HepG2 (cell line): ENCODE results near the gene PPP1R18. TPM values are rescaled to one million over a fixed set of nuclear protein-coding genes. Genes with fewer than 3 reads are reported as not detected.
A peak's percentile ranks its signal among the peaks of the same experiment; 100 is the strongest.

ENCODE experiments used
- ATAC-seq: fragments of 200-7000 bp; cut with Tn5 transposase; 3 replicates; pipeline ENCODE4 v1.9.1; 2020; ENCODE audit warnings: mild to moderate bottlenecking, moderate library complexity
- BruUV-seq: library from RNA; stranded (reverse); fragments of 400-500 nt; replicated peaks from 2 replicates; lab custom pipeline; 2021; lab: Mats Ljungman, UMichigan
- CTCF ChIA-PET: fragments of 300-600 bp; formaldehyde crosslinking; extraction: SDS; loops from one replicate; lab custom pipeline; 2021; ENCODE audit warnings: low total read pairs, inconsistent platforms, low intra/inter-chr PET ratio; lab: Yijun Ruan, JAX
- POLR2A ChIA-PET: fragments of 350-600 bp; sonication (Branson Sonifier 250); formaldehyde crosslinking; loops from one replicate; lab custom pipeline; 2020; ENCODE audit warnings: antibody characterized with exemption, inconsistent platforms; lab: Yijun Ruan, JAX
- DNase-seq: peaks from one replicate; pipeline ENCODE4 v3.0.0-alpha.2; 2015; ENCODE audit warnings: low spot score
- FAIRE-seq: peaks from 3 replicates; lab custom pipeline; 2011; peaks lifted over from hg19 to GRCh38; lab: Jason Lieb, UNC
- H2AFZ ChIP-seq: one replicate; pipeline ENCODE4 v1.6.1; 2011; ENCODE audit warnings: low read length, inconsistent platforms
- H3K27ac ChIP-seq: fragments of 300-600 bp; 3 replicates; pipeline ENCODE4 v1.8.0; 2011; ENCODE audit warnings: mixed run types, mild to moderate bottlenecking, mixed read lengths, low read length, inconsistent platforms; ENCODE audit not compliant: insufficient read depth; ENCODE audit errors: extremely low read length
- H3K27me3 ChIP-seq, 2 experiments: fragments of 200-600 bp in 1 of 2; 2 replicates in 1 of 2; 3 replicates in 1 of 2; pipeline versions ENCODE4 v1.6.0 to v1.8.0; 2011; ENCODE audit warnings: low read length in 2 of 2, mild to moderate bottlenecking in 2 of 2, moderate library complexity in 2 of 2, inconsistent platforms in 1 of 2; ENCODE audit not compliant: insufficient read depth in 2 of 2, control insufficient read depth in 1 of 2
- H3K36me3 ChIP-seq, 2 experiments: fragments of 200-600 bp in 1 of 2; replicated peaks in 1 of 2; 2 replicates in 1 of 2; 3 replicates in 1 of 2; pipeline versions ENCODE4 v1.5.1 to v1.8.0; 2011; ENCODE audit warnings: low read length in 2 of 2, inconsistent platforms in 1 of 2; ENCODE audit not compliant: insufficient read depth in 2 of 2, control insufficient read depth in 1 of 2
- H3K4me1 ChIP-seq: 2 replicates; pipeline ENCODE4 v1.5.1; 2012; ENCODE audit warnings: low read length, inconsistent platforms; ENCODE audit not compliant: insufficient read depth
- H3K4me2 ChIP-seq: 2 replicates; pipeline ENCODE4 v1.6.0; 2011; ENCODE audit warnings: low read depth, low read length, inconsistent platforms
- H3K4me3 ChIP-seq, 3 experiments: fragments of 200-600 bp in 1 of 3; sonication (generic), shearing (Covaris generic) in 1 of 3; replicated peaks in 1 of 3; 2 replicates each; pipeline ENCODE4 v1.5.1; 2011 to 2016; ENCODE audit warnings: low read length in 3 of 3, inconsistent platforms in 2 of 3, low read depth in 2 of 3, mild to moderate bottlenecking in 2 of 3, control low read depth in 1 of 3, mixed read lengths in 1 of 3; ENCODE audit not compliant: insufficient read depth in 1 of 3
- H3K79me2 ChIP-seq: one replicate; pipeline ENCODE4 v1.6.1; 2011; ENCODE audit warnings: low read length, inconsistent platforms; ENCODE audit not compliant: insufficient read depth
- H3K9ac ChIP-seq: 2 replicates; pipeline ENCODE4 v1.6.0; 2011; ENCODE audit warnings: mild to moderate bottlenecking, low read depth, low read length, inconsistent platforms; ENCODE audit not compliant: insufficient read depth
- H3K9me3 ChIP-seq: 2 replicates; pipeline ENCODE4 v1.5.1; 2012; ENCODE audit warnings: mild to moderate bottlenecking, low read length
- H4K20me1 ChIP-seq: 2 replicates; pipeline ENCODE4 v1.6.0; 2011; ENCODE audit warnings: inconsistent platforms, mild to moderate bottlenecking, low read length, moderate library complexity; ENCODE audit not compliant: insufficient read depth
- KLF16 ChIP-seq, 2 experiments: sonication (generic) in 1 of 2; formaldehyde crosslinking in 1 of 2; IDR thresholded peaks; 2 replicates each; pipeline versions ENCODE4 v1.6.1 to v1.8.0; 2016 to 2023; ENCODE audit warnings: missing genetic modification reagents in 2 of 2, missing compliant biosample characterization in 1 of 2
- PHF8 ChIP-seq: sonication (generic); formaldehyde crosslinking; IDR thresholded peaks from 2 replicates; pipeline ENCODE4 v1.5.0; 2020; ENCODE audit warnings: missing genetic modification reagents
- TARDBP ChIP-seq: sonication (generic); formaldehyde crosslinking; IDR thresholded peaks from 2 replicates; pipeline ENCODE4 v1.8.0; 2022; ENCODE audit warnings: mild to moderate bottlenecking, missing genetic modification reagents
- U2AF1 ChIP-seq: fragments of 200-400 bp; formaldehyde crosslinking; optimal IDR thresholded peaks from 2 replicates; pipeline ENCODE3; 2017; ENCODE audit warnings: mild to moderate bottlenecking, low read depth, low read length
- XBP1 ChIP-seq: sonication (generic); formaldehyde crosslinking; IDR thresholded peaks from 2 replicates; pipeline ENCODE4 v1.5.0; 2020; ENCODE audit warnings: missing genetic modification reagents
- ZNF790 ChIP-seq: sonication (generic); formaldehyde crosslinking; IDR thresholded peaks from 2 replicates; pipeline ENCODE4 v1.8.0; 2022; ENCODE audit warnings: missing genetic modification reagents, mild to moderate bottlenecking, borderline replicate concordance
- WGBS: methylation state at CpG from one replicate; pipeline ENCODE4 v1.1.6; 2017; ENCODE audit warnings: low lambda C conversion rate; 5-methylcytosine and 5-hydroxymethylcytosine counted together
- in situ Hi-C: cut with HindIII; loops from 2 replicates; pipeline ENCODE4 v1.10.0; 2017; ENCODE audit warnings: low pct_unique_long_range_greater_than_20kb; ENCODE audit not compliant: extremely low pct_ligation_motif_present
- intact Hi-C: fragments of 100-400 bp; cut with micrococcal nuclease; formaldehyde crosslinking; loops from one replicate; pipeline ENCODE4 v1.10.0; 2022; ENCODE audit not compliant: unreplicated experiment
- polyA plus RNA-seq, 8 experiments: library from polyadenylated mRNA; depleted of rRNA in 3 of 8; stranded (reverse) in 7 of 8; unstranded in 1 of 8; fragments of >200 nt; fragmentation: Illumina TruSeq in 4 of 8; extraction: Trizol in 4 of 8; gene quantifications; 2 replicates each; pipeline versions ENCODE4 v1.2.1 to v1.2.3, GENCODE V29; 2011 to 2016; ENCODE audit warnings: low read depth in 4 of 8, missing spikeins in 1 of 8, mixed read lengths in 1 of 8; ENCODE audit not compliant: insufficient read depth in 1 of 8
- total RNA-seq, 5 experiments: library from RNA; depleted of rRNA; stranded (reverse); fragments of >200 nt; fragmentation: Illumina TruSeq; extraction: Trizol; gene quantifications; 2 replicates each; pipeline ENCODE4 v1.2.3, GENCODE V29; 2016; ENCODE audit warnings: low read depth in 1 of 5
- TF ChIP-seq, protein P1 (sequence below): IDR thresholded peaks from 2 replicates; pipeline ENCODE4 v1.6.1; 2016; ENCODE audit warnings: missing biosample characterization, missing genetic modification reagents, low read depth

PPP1R18 gene
- total and polyA plus RNA-seq, 2 of the 13 experiments (the other 11 are each of a cell fraction or from before 2014, with no cell fraction given) = 4.9 to 9.2 TPM

DNA sequence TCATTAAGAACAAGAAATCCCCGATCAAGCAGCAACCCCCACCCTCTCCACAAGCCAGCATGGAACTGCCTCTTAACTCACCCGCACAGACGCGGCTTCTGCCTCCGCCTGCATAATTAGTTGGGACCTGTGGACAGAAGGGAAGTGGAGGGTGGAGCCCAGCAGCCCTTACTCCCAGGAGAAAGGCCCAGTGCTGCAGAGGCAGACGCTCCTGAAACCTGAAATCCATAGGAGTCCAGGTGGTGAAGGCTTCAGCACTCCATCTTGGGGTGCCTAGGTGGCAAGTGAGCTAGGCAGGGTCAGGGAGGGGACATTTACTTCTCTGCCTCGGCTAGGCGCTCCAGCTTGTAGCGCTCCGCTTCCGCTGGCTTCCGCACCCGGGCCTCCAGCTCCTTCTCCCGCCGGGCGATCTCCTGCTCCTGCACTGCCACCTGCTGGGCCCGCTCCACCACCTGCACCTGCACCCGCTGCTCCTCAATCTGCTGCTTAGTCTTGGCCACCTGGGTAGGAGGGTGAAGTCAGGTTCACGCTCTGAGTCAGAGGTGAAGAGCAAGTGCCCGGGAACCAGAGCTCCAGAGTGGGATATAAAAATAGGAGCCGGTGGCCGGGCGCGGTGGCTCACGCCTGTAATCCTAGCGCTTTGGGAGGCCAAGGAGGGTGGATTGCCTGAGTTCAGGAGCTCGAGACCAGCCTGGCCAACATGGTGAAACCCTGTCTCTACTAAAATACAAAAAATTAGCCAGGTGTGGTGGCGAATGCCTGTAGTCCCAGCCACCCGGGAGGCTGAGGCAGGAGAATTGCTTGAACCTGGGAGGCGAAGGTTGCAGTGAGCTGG lies 44.4 kb upstream of the PPP1R18 start (continued):
- TF ChIP-seq TARDBP (peak; percentile 51; the same call in 1 of the 2 replicates), XBP1 (CRISPR knock-in tag) (no peak), PHF8 (CRISPR knock-in tag) (0 out of 2 replicates have a peak, but pooled peaks have one; percentile 27), ZNF790 (CRISPR knock-in tag) (no peak)
- TF ChIP-seq, protein P1, sequence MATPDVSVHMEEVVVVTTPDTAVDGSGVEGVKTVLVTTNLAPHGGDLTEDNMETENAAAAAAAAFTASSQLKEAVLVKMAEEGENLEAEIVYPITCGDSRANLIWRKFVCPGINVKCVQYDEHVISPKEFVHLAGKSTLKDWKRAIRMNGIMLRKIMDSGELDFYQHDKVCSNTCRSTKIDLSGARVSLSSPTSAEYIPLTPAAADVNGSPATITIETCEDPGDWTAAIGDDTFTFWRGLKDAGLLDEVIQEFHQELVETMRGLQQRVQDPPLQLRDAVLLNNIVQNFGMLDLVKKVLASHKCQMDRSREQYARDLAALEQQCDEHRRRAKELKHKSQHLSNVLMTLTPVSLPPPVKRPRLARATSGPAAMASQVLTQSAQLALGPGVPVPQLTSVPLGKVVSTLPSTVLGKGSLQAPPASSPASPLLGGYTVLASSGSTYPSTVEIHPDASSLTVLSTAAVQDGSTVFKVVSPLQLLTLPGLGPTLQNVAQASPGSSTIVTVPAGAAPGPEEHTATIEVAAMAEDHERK (CRISPR knock-in tag) = no peak

DNA sequence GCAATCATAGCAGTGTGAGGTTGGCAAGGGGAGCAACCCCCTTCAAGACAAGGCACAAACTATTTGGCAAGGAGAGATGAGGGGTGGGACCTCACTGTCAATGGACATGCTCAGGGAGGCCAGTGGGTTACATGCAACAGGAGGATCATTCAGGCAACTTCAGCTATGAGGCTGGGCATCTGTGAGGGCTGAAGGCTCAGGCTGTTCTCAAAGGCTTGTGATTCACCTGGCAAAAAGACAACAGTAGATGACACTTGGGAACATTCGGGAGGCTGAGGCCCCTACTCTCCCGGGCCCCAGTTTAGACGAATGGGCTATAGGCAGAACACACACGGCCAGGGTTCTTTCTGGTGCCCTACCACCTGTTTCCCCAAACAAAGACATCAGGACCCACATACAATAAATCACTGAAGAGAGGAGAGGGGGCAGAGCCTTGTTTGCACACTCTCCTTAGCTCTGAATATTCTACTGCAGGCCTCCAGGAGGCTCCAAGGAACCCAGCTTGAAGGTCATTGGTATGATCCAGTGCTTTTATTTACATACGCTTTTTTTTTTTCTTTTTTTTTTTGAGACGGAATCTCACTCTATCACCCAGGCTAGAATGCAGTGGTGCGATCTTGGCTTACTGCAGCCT lies 41.6 kb upstream of the PPP1R18 start:
- H3K27me3 ChIP-seq = no peaks in the 10 kb centered on the region
- no peak overlapping the region for H3K9ac ChIP-seq
- intact Hi-C loops (no loop called here), in situ Hi-C loops (loop anchor here (10.0 kb wide), 1 partner anchor 243 kb away; the partner anchor contains the start of gene HLA-E)
- H3K79me2 ChIP-seq = peaks cover 10% of the 10 kb centered on the region
- peaks cover 25 to 62% of the 10 kb centered on the region in 2 experiments for H3K36me3 ChIP-seq
- POLR2A ChIA-PET = interaction anchor here (0.6 to 3.5 kb wide), 11 partner anchors 11 to 154 kb away, joined by 3 to 31 read pairs (median 3); partner anchors contain the start of genes FLOT1, IER3, MDC1 and NRM
- no peak for DNase-seq
- no peak overlapping the region for H3K4me2 ChIP-seq
- no peaks in the 10 kb centered on the region for H3K9me3 ChIP-seq
- no TSS peak for BruUV-seq
- H3K4me1 ChIP-seq = peaks cover 50% of the 10 kb centered on the region
- CTCF ChIA-PET = no interaction called here
- peaks cover 28% of the 10 kb centered on the region for H4K20me1 ChIP-seq
- no peak overlapping the region for H2AFZ ChIP-seq
- no peak for FAIRE-seq
- ATAC-seq = no peak; the same call in 2 of the 3 replicates
- 85% methylated on average over 7 of the region's 7 CpGs for WGBS
- H3K4me3 ChIP-seq = no peak overlapping the region
- no peak overlapping the region for H3K27ac ChIP-seq
- no peak for TF ChIP-seq KLF16 (CRISPR knock-in tag; IDR thresholded peaks at IDR 0.05)
- no peak for TF ChIP-seq U2AF1
